Activated T-cell treated with anti-CD3 and anti-CD28 coated beads for 48 hours (primary cell): ENCODE results near the gene ATP6V1B1.

Source experiments
- DNase-seq: peaks from one replicate; pipeline ENCODE4 v3.0.0-alpha.2; 2020; ENCODE audit warnings: low read depth

ATP6V1B1 gene

GRCh38 chr2:70944111-70944690, 8.5 kb downstream of the ATP6V1B1 start:
- DNase-seq, result no peak

DNA sequence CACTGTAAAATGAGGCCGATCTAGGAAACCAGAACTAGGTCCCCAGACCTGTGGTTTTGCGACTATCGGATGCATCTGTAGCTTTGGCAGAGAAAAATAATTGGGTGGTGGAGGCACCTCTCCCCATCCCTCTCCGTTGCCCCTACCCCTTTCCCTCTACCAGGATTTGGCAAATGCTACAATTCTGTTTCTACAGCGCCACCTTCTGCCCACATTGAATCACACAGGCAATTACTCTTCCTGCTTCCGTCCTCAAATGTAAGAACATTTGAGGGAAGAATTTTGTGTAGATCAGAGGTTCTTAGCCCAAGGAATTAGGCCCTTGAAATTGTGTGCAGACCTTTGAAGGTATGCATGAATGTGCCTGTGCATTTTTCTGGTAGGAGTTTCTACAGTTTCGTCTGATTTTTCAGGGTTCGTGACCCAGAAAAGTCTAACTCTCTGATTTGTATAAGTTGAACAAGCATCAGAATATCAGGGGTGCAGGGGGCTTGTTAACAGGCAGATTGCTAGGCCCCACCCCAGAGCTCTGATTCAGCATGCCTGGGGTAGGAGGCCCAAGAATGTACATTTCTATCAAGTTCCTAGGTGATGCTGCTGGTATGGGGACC, 11.2 kb downstream of the ATP6V1B1 start:
- no peak for DNase-seq

- DNase-seq, result no peak
Measured at GRCh38 chr2:70947556-70948184, 12.0 kb downstream of the ATP6V1B1 start.

DNA sequence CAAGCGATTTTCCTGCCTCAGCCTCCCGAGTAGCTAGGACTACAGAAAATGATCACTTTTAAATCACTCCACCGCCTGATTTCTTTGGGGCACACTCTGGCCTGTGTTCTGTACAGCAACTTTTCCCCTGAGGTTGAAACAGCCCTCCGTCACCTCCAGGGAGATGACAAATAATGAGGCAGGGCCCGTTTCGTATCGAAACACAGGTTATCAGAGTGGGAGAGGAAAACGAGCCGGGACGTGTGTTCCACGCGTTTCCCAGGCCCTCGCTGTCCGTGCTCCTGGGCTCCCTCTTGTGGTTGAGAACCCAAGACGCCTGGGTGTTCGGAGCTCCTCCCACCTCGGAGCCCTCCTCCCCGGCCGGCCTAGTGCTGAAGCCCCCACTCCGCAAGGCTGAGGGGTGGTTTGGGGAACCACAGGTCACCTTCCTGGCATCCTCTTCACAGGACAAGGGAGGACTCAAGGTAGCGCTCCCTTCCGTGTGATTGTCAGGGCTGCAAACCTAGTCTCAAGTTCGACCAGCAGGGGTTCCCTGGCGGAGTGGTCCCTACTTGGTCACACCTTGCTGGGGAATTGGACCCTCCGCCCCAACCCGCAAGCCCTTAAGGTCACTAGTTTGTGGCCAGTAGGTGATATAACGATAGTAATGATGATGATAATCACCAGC, 12.8 kb downstream of the ATP6V1B1 start:
- DNase-seq, result peak; percentile 70

DNA sequence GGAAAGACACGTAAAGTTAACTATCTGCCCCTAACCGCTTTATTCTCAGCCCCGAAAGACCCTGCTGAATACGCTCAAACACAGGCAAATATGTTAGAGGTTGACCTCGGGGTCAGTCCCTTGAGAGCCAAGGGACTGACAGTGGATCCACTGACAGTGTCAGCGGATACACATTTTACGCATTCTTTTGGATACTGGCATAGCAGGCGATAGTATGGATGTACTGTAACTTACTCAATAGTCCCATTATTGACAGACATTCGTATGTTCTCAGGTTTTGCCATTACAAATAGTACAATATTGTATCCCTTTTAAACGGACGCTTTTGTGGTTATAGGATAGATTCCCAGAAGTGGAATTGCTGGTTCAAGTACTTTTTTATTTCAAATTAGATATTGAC, 13.4 kb downstream of the ATP6V1B1 start:
- DNase-seq, result no peak

DNA sequence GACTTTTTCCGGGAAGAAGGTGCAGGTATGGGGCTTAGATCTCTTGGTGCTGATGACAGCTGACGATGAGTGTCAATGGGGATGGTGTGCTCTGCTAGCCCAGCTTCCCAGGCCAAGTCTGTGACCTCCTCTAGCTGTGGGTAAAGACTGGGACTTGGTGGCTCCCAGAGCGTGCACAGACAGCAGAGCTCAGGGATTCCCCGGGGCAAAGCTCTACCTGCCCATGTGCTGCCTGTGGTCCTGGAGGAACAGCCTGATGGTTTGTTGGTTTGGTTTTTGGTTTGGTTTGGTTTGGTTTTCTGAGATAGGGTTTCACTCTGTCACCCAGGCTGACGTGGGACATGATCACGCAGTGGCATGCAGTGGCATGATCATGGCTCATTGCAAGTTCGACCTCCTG, 19.2 kb downstream of the ATP6V1B1 start:
- no peak for DNase-seq

- DNase-seq, result no peak
Measured at GRCh38 chr2:70956141-70956540, 20.4 kb downstream of the ATP6V1B1 start.

GRCh38 chr2:70957798-70958197, 22.1 kb downstream of the ATP6V1B1 start:
- no peak for DNase-seq

GRCh38 chr2:70958759-70959158, 23.1 kb downstream of the ATP6V1B1 start:
- no peak for DNase-seq

DNA sequence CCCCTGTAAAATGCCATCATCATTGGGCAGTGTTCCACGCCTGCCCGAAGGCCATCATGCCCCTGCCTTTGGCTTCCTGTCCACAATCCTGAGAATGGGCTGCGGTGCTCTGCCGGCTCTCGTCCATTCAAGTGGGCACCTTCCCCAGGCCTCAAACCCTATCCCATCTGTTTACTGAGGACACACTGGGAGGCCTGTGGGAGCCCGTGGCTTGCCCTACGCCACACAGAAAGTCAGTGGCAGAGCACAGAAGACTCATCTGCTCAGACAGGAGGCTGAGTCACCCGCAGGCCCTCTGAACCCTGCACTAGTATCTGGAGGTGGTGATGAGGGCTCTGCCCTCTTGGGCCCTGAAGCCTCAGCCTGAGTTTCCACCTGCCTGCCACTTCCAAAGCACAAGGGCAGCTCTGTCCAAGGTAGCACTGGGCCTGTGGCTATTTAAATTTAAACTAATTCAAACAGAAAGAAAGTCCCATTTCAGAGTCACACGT, 23.6 kb downstream of the ATP6V1B1 start:
- no peak for DNase-seq

DNA sequence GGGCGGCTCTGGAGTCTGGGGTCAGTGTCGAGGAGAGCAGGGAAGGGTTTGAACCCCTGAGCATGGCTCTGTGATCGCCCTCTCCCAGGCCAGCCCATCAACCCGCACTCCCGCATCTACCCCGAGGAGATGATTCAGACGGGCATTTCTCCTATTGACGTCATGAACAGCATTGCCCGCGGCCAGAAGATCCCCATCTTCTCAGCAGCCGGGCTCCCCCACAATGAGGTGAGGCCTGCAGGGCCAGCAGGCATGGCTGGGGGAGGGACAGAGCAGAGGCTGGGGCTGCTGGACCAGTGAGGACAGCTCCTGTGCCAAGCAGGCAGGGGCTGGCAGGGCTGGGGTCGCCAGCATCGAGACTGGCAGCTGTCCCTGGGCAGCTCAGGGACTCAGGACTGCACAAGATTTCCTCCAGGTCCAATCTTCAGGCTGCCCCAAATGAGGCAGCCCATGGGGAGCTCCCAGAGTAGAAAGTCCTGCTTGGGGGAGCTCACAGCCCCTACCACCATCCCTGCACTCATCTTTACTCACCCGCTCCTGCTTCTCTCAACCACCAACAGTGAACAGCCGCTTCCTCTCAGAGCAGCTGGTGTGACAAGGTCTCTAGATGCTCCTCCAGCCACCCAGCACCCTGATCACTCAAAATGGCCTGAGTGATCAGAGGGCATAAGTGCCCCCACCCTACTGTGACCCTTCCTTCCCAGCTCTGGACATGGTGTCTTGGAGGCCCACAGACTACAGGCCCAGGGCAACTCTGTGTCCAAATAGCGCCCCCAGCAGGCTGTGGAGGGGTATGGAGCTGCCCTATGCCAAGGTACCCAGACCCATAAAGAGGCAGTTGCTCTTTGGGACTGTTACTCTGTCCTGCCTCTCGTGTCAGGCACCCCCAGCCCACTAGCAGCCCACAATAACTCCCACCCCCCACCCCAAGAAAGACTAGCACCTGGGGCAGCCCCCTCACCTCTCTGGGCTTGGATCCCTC, 24.4 kb downstream of the ATP6V1B1 start:
- no peak for DNase-seq

- no peak for DNase-seq
Measured at GRCh38 chr2:70960833-70961647, 25.3 kb downstream of the ATP6V1B1 start.

DNA sequence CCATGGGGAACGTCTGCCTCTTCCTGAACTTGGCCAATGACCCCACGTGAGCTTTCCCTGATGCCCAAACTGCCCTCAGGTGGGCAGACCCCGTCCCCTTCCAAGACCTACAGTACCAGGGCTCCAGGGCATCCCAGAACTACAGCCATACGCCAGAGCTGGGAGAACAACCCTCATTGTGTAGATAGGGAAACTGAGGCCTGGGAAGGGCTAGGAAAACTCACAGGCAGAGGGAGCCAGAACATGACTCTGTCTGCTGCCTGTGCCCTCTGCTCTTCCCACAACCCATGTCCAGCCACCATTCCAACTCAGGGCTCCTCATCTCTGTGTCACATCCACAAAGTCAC, 25.9 kb downstream of the ATP6V1B1 start:
- no peak for DNase-seq

DNA sequence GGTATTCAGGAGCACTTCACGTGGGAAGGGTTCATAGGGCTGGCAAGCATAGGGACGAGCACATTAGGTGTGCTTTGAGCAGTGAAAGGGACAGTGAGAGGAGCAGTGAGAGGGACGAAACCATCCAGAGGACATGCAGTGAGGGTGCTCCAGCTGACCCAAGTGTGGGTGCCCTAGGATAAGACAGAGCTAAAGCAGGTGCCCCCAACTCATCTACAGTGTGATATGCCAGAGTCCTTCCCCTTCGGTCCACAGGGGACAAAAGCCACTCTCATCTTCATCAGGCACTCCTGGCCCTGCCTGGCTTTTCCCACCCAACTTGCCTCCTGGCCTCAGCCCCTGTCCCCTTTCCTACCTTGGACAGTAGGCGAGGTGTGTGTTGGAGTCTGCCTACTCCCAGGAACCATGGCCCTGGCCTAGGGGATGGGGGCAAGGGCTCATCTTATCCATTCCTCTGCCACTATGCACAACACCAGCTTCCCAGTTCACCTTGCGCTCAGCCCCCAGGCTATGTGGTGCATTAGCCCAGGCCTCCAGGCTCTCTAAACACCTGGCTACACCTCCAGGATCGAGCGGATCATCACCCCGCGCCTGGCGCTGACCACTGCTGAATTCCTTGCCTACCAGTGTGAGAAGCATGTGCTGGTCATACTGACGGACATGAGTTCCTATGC, 26.6 kb downstream of the ATP6V1B1 start:
- no peak for DNase-seq

- no peak for DNase-seq
Measured at GRCh38 chr2:70962885-70963878, 27.5 kb downstream of the ATP6V1B1 start.

DNA sequence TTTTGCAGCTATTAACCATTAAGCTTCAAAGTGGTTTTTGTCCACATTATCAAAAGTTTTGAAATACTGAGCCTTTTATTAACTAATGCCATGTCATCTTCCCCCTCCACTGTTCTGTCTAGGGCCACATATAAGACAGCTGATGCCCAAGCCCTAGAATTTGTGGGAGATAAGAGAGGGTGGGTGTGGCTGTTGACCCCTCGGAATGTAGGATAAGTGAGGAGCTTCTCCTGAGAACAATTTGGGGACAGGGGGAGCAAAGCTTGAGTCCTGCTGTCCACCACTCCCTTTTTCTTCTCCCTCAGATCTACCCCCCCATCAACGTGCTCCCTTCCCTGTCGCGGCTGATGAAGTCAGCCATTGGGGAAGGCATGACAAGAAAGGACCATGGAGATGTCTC, 28.4 kb downstream of the ATP6V1B1 start:
- DNase-seq, result no peak

- DNase-seq, result peak; percentile 78
Measured at GRCh38 chr2:70964596-70965386, 29.1 kb downstream of the ATP6V1B1 start.

GRCh38 chr2:70965506-70965905, 29.8 kb downstream of the ATP6V1B1 start:
- no peak for DNase-seq
